Prostate gland (tissue), 2 donors: ENCODE measurements around the gene MAP1B. TPM values are rescaled to one million over a fixed set of nuclear protein-coding genes. Genes with fewer than 3 reads are reported as not detected.

ENCODE experiments used
- DNase-seq: peaks from one replicate; pipeline ENCODE4 v3.0.0-alpha.2; 2019; ENCODE audit warnings: low spot score
- H3K27ac ChIP-seq, 2 donors: fragments of 200-600 bp; sonication (generic); 2 replicates each; pipeline ENCODE4 v1.5.1; 2017 to 2019
- H3K27me3 ChIP-seq: fragments of 200-600 bp; sonication (generic); replicated peaks from 2 replicates; pipeline ENCODE4 v1.5.1; 2019; ENCODE audit not compliant: insufficient read depth
- H3K36me3 ChIP-seq, 2 donors: fragments of 200-600 bp; sonication (generic); 1 replicate in 1 of 2; 2 replicates in 1 of 2; pipeline versions ENCODE4 v1.5.1 to v1.8.1; 2017 to 2019
- H3K4me1 ChIP-seq: fragments of 200-600 bp; sonication (generic); replicated peaks from 2 replicates; pipeline ENCODE4 v1.5.1; 2019
- H3K4me3 ChIP-seq, 2 donors: fragments of 200-600 bp; sonication (generic); 2 replicates each; pipeline ENCODE4 v1.5.1; 2017 to 2019
- H3K9me3 ChIP-seq: fragments of 200-600 bp; sonication (generic); 2 replicates; pipeline ENCODE4 v1.5.1; 2017
- POLR2A ChIP-seq: fragments of 450-650 bp; IDR thresholded peaks from one replicate; pipeline ENCODE4 v1.6.1; 2016; ENCODE audit warnings: antibody characterized with exemption, mild to moderate bottlenecking
- POLR2AphosphoS5 ChIP-seq: sonication (generic); formaldehyde crosslinking; IDR thresholded peaks from one replicate; pipeline ENCODE4 v1.6.1; 2017; ENCODE audit warnings: antibody characterized with exemption
- WGBS: methylation state at CpG from one replicate; pipeline ENCODE4 v1.1.5; 2018; 5-methylcytosine and 5-hydroxymethylcytosine counted together
- intact Hi-C: fragments of 100-400 bp; cut with DNase I; formaldehyde crosslinking; loops from one replicate; pipeline ENCODE4 v1.14.2; 2022
- total RNA-seq, 2 donors: library from RNA; depleted of rRNA; stranded (reverse); fragments of >200 nt; gene quantifications; one replicate each; pipeline ENCODE4 v1.1.0, GENCODE V29; 2016
- TF ChIP-seq, protein P1 (sequence below), 4 experiments: fragments of 200-600 bp in 2 of 4; fragments of 450-650 bp in 2 of 4; sonication (generic) in 2 of 4; IDR thresholded peaks; 1 replicate in 3 of 4; 2 replicates in 1 of 4; pipeline ENCODE4 v1.5.1; 2016 to 2019; ENCODE audit warnings: antibody characterized with exemption in 4 of 4, mild to moderate bottlenecking in 2 of 4, moderate library complexity in 2 of 4

The MAP1B gene
- total RNA-seq, 2 donors from 2014 or later: 99.6 to 515 TPM

DNA sequence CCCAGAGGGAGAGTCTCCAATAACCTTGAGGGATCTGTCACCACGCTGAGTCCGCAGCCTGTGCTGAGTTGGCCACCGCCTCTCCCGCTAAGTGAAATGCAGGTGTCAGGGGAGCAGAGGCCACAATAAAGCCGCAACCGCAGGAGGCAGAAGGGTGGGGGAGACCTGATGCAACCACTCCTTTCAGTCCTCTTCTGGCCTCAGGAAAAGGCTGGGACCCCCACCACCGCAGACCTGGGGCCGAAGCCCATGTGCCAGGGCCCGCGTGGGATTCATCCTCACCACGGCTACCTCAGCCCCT, 576 bp downstream of the MAP1B start:
- Histone ChIP-seq H3K27me3 (no peaks in the 10 kb centered on the region), H3K4me3 (peak overlapping the region; percentile 46 to 54), H3K36me3 (no peaks in the 10 kb centered on the region), H3K9me3 (no peaks in the 10 kb centered on the region), H3K27ac (peak overlapping the region; percentile 63 to 64), H3K4me1 (no peaks in the 10 kb centered on the region)
- TF ChIP-seq, protein P1, sequence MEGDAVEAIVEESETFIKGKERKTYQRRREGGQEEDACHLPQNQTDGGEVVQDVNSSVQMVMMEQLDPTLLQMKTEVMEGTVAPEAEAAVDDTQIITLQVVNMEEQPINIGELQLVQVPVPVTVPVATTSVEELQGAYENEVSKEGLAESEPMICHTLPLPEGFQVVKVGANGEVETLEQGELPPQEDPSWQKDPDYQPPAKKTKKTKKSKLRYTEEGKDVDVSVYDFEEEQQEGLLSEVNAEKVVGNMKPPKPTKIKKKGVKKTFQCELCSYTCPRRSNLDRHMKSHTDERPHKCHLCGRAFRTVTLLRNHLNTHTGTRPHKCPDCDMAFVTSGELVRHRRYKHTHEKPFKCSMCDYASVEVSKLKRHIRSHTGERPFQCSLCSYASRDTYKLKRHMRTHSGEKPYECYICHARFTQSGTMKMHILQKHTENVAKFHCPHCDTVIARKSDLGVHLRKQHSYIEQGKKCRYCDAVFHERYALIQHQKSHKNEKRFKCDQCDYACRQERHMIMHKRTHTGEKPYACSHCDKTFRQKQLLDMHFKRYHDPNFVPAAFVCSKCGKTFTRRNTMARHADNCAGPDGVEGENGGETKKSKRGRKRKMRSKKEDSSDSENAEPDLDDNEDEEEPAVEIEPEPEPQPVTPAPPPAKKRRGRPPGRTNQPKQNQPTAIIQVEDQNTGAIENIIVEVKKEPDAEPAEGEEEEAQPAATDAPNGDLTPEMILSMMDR (IDR thresholded peaks at IDR 0.05): no peak
- TF ChIP-seq POLR2A (no peak), POLR2AphosphoS5 (no peak)
- intact Hi-C loops: loop anchor here (5.0 to 10.0 kb wide), 4 partner anchors 93 to 326 kb away; no protein-coding TSS in a partner anchor
- DNase-seq: no peak
- under 1% methylated on average over 11 of the region's 11 CpGs for whole genome bisulfite sequencing

DNA sequence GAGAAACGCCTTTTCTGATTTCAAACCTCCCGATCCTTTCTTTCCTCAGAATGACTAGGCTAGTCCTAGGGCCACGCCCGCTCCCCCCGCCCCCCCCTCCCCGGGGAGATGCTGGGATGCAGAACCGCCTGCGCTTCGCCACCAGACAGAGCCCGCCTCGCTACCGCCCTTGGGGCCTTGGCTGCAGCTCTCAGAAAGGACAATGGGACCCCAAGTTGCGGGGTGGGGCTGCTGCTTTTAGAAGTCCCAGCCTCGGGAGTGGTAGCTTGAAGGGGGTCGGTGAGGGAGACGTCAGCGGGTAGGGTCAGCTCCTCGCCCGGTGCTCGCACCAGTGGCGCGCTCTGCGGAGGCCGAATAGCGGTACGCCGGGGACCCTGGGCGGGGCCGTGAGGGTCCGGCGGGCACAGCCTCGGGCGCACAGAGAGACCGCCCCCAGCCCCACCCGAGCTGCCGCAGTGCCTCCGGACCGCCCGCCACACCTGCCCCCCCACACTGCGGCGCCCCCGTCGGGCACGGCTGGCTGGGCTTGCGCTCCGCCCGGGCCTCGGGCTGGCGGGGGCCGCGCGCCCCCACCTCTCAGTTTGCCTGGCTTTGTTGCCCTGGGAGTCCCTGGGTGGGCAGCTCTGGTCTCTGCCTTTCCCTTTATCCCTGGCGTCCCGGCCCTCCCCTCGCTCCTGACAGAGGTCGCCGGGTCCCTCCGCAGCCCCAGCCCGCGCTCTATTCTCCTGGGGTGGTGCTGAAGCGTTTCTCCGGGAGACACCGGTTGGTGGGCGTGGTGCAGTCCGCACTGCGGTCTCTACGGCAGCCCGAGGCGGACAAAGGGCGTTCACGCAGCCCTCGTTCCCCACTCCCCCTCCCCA, 1.2 kb downstream of the MAP1B start:
- no peaks in the 10 kb centered on the region for H3K27me3 ChIP-seq
- H3K4me1 ChIP-seq: no peaks in the 10 kb centered on the region
- DNase-seq: peak; percentile 27
- under 1% methylated on average over 65 of the region's 72 CpGs for WGBS
- intact Hi-C loops: loop anchor here (5.0 to 10.0 kb wide), 4 partner anchors 94 to 326 kb away; no protein-coding TSS in a partner anchor
- TF ChIP-seq POLR2A: no peak
- TF ChIP-seq, protein P1 (IDR thresholded peaks at IDR 0.05): no peak
- TF ChIP-seq POLR2AphosphoS5: peak; percentile 37
- peak overlapping the region; percentile 46 to 54 for H3K4me3 ChIP-seq
- peak overlapping the region; percentile 63 to 64 for H3K27ac ChIP-seq
- no peaks in the 10 kb centered on the region for H3K36me3 ChIP-seq
- H3K9me3 ChIP-seq: no peaks in the 10 kb centered on the region

DNA sequence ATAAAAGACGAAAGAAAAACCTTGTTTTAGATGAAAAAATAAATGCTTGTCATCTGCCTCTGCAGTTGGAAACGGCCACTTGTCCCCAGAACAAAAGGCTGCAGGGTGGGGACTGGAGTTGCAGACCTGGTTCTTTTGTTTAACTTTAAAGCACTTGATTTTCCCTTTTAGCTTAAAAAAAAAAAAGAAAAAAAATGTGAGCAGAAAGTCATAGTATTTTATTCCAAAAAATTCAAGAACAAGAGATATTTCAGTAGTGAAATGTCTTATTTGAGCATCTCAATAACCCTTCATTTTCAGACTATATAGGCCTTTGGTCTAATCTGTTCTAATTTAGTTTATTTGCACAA, 1.8 kb downstream of the MAP1B start:
- H3K4me1 ChIP-seq: no peaks in the 10 kb centered on the region
- H3K27ac ChIP-seq: peak overlapping the region; percentile 63 to 64
- H3K27me3 ChIP-seq: no peaks in the 10 kb centered on the region
- TF ChIP-seq POLR2A: no peak
- intact Hi-C loops: loop anchor here (5.0 to 10.0 kb wide), 4 partner anchors 94 to 327 kb away; no protein-coding TSS in a partner anchor
- DNase-seq: no peak
- H3K4me3 ChIP-seq: peak overlapping the region; percentile 46 to 54
- H3K9me3 ChIP-seq: no peaks in the 10 kb centered on the region
- 5% methylated on average over 2 of the region's 2 CpGs for WGBS
- H3K36me3 ChIP-seq: no peaks in the 10 kb centered on the region

DNA sequence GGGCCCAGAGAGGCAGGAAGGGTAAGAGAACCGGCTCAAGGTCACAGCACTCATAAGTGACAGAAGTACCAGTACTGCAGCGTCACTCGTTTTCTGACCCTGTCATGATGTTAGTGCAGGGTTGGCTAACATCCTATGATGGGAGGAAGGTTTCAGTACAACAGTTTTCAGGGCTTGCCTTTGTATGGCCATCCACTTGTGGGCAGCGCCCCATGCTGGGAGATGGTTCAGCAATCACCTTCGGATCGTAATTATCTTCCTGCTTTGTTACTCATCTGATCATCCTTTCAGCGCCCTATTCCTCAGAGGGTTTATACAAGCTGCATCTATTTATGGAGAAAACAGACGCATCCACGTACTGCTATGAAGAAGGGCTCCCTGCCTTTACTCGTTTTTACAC, 2.4 kb downstream of the MAP1B start:
- no peaks in the 10 kb centered on the region for H3K4me1 ChIP-seq
- TF ChIP-seq POLR2A (no peak), POLR2AphosphoS5 (no peak)
- TF ChIP-seq, protein P1 (IDR thresholded peaks at IDR 0.05): no peak
- H3K4me3 ChIP-seq: no peak overlapping the region
- WGBS: 64% methylated on average over 10 of the region's 10 CpGs
- DNase-seq: no peak
- H3K27ac ChIP-seq: no peak overlapping the region
- no peaks in the 10 kb centered on the region for H3K36me3 ChIP-seq
- intact Hi-C loops: loop anchor here (5.0 to 10.0 kb wide), 4 partner anchors 95 to 327 kb away; no protein-coding TSS in a partner anchor
- H3K27me3 ChIP-seq: no peaks in the 10 kb centered on the region
- no peaks in the 10 kb centered on the region for H3K9me3 ChIP-seq

DNA sequence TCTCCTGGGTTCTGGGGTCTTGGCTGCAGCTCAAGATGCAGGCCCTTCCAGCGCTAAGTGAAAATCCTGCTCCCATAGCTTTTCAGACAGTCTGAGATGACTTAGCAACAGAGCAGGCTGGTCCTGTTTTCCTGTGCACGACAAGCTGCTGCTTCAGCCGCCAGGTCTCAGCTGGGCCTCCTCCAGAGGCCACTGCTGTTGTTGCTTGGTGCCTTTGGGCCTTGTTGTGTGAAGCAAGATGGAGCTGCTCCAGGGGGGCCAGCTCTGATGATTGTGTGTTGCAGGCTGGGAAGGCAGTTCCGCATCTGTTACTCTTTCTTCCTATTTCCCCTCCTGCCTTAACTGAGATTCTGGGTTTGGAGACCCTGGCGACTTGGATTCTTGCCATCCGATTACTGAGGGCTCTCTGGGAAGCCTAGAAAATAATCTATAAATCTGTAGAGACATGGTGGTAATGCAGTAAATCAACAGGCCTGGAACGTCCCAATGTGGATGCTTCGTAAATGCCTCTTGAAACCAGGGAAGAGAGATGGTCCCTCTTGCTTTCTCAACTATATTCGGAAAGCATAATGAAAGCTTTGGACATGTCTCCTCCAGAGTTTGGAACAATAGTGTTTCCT, 3.2 kb downstream of the MAP1B start:
- Histone ChIP-seq H3K27ac (no peak overlapping the region), H3K36me3 (no peaks in the 10 kb centered on the region), H3K4me1 (no peaks in the 10 kb centered on the region), H3K9me3 (no peaks in the 10 kb centered on the region), H3K4me3 (no peak overlapping the region), H3K27me3 (no peaks in the 10 kb centered on the region)
- 63% methylated on average over 9 of the region's 9 CpGs for WGBS
- intact Hi-C loops: no loop called here
- DNase-seq: no peak
- TF ChIP-seq POLR2A (no peak), POLR2AphosphoS5 (no peak)
- TF ChIP-seq, protein P1 (IDR thresholded peaks at IDR 0.05): no peak
